Sigmoid colon (tissue), 4 donors: ENCODE results near the gene NTN1.

ENCODE experiments used
- EP300 ChIP-seq, 4 donors: sonication (generic); formaldehyde crosslinking; IDR thresholded peaks; one replicate each; pipeline ENCODE4 v1.6.1; 2017; ENCODE audit warnings: antibody characterized with exemption in 4 of 4
- POLR2A ChIP-seq, 2 donors: fragments of 450-650 bp; IDR thresholded peaks; one replicate each; pipeline ENCODE4 v1.6.1; 2016; ENCODE audit warnings: antibody characterized with exemption in 2 of 2, mild to moderate bottlenecking in 2 of 2, moderate library complexity in 2 of 2
- POLR2AphosphoS5 ChIP-seq, 4 donors: sonication (generic); formaldehyde crosslinking; IDR thresholded peaks; one replicate each; pipeline ENCODE4 v1.6.1; 2017; ENCODE audit warnings: antibody characterized with exemption in 4 of 4
- TF ChIP-seq, protein P1 (sequence below), 4 experiments: fragments of 450-650 bp in 3 of 4; fragments of 200-600 bp in 1 of 4; IDR thresholded peaks; one replicate each; pipeline ENCODE4 v1.5.1; 2016 to 2019; ENCODE audit warnings: antibody characterized with exemption in 4 of 4, mild to moderate bottlenecking in 3 of 4, moderate library complexity in 2 of 4

DNA sequence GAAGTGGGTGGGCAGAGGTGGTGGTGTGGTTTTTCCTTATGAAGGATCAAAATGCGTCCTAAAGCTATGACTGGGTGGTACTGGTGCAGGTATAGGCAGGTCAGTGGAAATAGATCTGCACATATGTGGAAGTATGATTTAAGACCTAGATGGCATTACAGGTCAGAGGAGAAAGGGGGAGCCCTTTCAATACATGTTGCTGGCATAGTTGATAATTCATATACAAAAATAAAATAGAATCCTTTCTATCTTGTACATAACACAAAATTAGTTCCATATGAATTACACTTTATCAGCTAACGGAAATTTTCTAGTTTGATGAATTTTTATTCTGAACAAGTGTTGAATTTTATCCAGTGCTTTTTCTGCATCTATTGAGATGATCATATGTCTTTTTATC lies 35.0 kb upstream of the NTN1 start:
- TF ChIP-seq, protein P1, sequence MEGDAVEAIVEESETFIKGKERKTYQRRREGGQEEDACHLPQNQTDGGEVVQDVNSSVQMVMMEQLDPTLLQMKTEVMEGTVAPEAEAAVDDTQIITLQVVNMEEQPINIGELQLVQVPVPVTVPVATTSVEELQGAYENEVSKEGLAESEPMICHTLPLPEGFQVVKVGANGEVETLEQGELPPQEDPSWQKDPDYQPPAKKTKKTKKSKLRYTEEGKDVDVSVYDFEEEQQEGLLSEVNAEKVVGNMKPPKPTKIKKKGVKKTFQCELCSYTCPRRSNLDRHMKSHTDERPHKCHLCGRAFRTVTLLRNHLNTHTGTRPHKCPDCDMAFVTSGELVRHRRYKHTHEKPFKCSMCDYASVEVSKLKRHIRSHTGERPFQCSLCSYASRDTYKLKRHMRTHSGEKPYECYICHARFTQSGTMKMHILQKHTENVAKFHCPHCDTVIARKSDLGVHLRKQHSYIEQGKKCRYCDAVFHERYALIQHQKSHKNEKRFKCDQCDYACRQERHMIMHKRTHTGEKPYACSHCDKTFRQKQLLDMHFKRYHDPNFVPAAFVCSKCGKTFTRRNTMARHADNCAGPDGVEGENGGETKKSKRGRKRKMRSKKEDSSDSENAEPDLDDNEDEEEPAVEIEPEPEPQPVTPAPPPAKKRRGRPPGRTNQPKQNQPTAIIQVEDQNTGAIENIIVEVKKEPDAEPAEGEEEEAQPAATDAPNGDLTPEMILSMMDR (IDR thresholded peaks at IDR 0.05), result no peak
- TF ChIP-seq POLR2A (IDR thresholded peaks at IDR 0.05), result no peak
- TF ChIP-seq POLR2AphosphoS5 (IDR thresholded peaks at IDR 0.05), result no peak
- no peak for TF ChIP-seq EP300 (IDR thresholded peaks at IDR 0.05)
